GM21737 (cell line): ENCODE measurements around the gene EXOC3L4.

ENCODE experiments used
- ATAC-seq: cut with Tn5 transposase; IDR thresholded peaks from one replicate; pipeline ENCODE4 v1.9.1; 2021; ENCODE audit warnings: mild to moderate bottlenecking, moderate library complexity; ENCODE audit not compliant: unreplicated experiment

The EXOC3L4 gene

DNA sequence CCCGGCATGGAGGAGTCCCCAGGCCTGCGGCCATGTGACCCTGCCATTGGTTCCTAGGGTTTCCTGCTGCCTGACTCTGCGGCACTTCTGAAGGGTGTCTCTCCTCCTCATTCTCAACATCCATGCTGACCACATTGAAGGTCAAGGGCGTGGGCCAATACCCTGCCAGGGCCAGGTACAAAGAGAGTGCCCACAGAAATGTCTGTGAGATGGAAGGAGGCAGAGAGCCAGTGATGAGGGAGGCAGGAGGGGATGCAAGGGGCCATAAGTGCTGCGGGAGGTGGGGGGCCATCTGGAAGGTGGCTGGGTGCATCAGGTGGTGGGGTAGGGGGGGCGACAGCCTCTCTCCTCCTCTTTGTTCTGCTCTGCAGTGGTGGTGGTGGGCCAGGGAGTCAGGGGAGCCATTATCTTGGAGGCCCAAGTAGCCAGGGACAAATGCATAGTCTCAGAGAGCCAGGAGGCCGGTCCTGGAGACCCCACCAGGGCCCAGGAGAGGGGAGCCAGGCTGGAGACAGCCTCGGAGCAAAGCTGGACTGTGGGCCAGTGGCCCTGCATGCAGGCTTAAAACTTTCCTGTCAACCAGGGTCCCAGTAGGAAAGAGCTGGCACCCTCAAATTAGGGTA is 24.2 kb upstream of the EXOC3L4 start:
- ATAC-seq, result no peak

DNA sequence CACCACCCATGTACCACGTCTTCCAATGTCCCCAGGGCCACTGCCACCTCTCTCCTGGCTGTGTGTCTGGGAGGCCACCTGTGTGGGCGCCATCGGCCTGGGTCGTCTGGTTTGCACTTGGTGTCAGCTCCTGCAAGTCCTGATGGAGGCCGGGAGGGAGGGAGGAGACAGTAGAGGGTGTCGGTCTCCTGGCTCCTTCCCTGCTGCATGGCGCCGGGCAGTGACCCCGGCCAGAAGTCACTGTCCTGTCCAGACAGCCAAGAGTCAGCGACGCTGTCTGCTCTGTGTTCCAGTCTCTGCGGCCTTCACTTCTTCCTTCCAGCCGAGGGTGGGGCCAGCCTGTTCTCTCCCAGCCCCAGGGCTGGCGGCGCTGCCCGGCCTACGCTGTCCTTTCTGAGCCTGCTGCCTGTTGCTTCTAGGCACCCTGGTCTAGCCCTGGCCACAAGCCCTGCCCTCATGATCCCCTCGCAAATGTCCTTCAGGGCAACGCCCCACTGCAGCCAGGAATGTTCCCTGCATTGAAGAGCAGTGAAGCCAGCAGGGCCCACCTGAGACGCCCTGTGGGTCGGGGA is 23.5 kb upstream of the EXOC3L4 start:
- no peak for ATAC-seq

DNA sequence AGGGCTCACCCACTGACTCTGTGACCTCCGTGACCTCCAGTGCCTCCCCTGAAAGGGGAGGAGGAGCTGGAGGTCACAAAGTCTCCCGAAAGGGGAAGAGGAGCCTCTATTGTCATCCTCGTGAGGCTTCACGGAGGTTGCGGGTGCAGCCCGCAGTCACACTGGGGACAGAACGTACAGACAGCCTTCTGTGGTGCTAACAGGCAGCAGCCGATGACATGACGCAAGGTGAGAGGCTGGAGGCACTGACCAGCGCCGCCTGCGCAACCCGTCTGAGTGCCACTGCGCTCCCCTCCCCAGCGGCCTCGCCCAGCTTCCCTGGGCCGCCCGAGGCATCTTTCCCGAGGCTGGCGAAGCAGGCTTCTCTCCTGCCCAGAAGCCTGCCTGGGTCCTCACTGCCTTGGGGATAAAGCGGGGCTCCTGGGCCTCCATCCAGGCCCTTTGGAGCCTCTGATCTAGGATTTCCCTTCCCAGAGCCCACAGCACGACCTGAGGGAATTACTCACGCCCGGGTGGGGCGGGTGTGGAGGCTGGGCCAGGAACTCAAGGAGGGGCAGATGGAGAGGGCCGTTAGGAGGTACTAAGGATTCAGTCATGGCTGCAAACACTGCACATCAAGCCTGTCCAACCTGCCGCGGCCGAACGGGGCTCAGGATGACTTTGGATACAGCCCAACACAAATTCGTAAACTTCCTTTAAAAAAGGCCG is 22.8 kb upstream of the EXOC3L4 start:
- no peak for ATAC-seq

DNA sequence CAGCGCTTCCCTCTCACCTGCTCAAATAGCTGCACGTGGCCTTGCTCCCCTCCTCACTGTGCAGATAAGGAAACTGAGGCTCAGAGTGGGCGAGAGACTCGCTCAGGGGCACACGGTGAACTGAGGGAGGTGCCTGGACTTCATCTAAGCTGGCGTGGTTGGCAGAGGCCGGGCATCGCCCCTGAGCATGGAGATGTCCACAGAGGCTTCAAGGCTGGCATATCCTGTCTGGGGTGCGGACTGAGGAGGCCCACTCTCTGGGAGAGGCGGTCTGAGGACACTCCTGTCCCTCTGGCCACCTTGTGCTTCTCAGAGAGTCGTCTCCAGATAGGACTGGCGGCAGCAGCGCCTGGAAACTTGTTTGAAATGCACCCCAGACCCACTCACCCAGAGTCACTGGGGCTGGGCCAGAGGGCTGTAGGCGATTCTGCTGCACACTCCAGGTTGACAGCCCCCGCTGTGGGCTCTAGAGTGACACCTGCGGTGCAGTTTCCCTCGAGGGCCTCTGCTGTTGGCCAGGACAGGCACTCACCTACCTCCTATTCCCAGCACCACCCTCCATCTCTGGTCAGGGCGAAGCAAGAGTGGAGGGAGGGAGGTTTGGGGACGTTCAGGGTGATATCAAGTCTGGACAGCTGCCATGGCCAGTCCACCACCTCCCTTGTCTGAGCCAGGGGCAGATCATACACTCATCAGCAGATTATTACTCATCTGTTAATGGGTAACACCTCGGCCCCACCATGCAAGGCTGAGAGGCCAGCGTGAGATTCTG is 21.7 kb upstream of the EXOC3L4 start:
- no peak for ATAC-seq

DNA sequence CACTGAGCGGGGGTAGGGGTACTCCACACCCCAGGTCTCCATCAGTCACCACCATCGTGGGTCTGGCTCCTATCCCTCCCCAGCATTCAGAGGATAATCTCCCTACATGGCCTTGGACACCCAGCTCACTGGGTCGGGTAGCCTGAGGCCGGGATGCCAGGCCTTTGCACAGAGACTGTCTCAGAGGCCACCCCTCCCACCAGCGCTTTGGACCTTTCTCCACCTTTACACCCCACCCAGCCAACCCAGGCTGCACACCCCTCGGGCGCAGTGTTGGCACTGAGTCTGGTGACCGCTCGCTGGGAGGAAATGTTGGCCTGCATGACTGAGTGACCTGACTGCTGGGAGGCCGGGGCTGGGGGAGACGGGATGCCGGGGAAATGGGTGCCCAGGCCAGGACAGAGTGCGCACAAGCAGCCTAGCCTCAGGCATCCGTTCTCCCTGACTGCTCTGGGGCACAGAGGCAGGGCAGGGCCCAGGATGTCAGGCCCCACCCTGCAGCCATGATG is 21.1 kb upstream of the EXOC3L4 start:
- ATAC-seq, result no peak

DNA sequence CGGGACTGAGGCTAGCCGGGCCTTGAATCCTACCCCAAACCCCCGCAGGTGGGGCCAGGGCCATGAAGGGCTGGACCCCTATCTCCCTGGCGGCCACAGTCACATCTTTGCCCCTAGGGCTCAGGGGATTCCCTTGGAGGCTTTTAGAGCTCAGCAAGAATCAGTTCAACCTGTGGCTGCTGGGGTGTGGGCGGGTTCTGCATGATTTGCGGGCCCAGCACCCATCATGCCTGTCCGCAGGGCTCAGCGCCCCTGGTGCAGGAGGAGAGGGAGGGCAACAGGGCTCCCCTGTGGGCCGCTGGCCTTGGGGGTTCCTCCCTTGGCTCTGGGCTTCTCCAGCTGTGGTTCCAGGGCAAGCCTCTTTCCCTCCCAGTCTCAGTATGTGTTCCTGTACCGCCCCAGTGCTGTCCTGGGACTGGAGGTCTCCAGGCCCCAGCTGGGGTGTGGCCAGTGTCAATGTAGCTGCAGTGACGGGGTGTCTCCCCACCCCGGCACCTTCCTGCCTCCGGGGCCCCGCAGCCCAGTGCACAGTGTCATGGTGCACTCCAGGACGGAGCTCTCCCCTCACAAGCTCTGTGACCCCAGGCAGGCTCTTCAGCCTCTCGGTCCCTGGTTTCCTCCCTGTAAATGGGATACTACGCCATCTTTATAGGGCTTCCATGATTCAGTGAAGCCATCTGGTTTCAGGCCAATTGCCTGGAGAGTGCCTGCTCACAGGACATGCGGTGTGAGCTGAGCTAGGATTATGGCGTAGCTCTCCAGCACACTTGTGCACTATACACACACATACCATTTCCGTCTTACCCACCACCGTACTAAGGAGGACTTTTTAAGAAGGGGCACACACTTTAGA is 20.4 kb upstream of the EXOC3L4 start:
- ATAC-seq, result no peak

DNA sequence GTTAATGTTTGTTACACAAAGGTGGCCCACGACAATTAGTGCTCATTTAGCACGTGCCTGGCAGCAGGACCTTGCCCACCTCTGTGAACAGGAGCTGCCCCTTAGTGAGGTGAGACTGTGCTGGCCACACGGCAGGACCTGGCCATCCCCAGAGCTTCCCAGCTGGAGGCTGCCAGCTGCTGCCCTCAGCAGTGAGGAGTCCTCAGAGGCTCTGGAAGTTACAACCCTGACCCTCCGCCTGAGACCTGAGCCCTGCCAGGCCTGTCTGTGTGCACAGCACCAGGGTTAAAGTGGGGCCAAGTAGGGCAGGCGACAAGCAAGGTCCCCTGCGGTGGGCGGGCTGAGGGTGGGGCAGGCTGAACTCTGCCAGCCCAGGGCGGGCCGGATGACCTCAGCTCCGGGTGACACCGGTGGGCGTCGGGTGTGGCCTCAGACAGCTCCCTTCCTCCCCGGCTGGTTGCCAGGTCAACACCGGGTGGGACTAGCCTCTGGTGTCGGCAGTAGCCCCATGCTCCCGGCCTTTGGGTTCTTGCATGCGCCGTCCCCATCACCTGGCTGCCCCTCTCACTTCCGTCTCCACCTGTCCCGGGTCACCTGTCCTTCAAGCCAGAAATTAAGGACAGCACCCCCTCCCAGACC is 19.7 kb upstream of the EXOC3L4 start:
- ATAC-seq, result no peak

DNA sequence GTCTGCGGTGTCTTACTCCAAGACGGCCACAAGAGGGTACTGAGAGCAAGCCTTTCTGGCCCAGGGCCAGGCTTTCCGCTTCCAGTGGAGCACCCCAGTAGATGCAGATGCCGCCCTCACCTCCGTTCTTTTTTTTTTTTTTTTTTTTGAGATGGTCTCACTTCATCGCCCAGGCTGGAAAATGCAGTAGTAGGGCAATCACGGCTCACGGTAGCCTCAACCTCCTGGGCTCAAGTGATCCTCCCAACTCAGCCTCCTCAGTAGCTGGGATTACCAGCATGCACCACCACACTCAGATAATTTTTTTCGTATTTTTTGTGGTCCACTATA is 16.1 kb upstream of the EXOC3L4 start:
- ATAC-seq, result peak; percentile 42

DNA sequence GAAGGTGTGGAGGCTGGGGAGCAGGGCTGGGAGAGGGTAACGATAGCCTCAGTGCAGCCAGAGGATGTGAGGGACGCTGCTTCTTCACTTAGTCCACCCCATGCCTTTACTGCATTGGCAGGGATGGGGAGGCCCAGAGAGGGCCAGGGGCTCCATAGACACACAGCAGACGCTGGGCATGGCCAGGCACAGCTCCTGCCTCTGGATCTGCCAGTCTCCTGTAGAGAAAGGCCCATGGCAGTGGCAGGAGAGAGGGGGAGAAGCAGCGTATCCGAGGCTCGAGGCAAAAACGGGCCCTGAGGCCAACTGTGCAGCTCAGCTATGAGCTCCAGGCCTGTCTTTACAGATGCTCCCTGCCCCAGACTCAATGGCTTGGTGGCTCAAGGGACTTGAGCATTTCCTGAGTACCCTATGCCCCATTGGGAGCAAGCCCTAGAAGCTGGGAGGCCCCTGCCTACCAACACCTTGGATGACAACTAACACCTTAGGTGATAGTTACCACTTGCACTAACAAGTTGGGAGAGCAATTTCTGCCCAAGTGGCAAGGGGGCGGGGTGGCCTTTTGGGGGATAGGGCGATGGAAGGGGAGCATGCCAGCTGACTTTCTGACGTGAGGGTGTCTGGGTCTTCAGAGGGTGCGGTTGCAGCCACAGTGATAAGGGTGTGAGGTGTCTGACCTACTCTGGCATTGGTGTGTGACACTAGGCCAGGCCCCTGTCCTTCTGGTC is 15.5 kb upstream of the EXOC3L4 start:
- ATAC-seq, result no peak

DNA sequence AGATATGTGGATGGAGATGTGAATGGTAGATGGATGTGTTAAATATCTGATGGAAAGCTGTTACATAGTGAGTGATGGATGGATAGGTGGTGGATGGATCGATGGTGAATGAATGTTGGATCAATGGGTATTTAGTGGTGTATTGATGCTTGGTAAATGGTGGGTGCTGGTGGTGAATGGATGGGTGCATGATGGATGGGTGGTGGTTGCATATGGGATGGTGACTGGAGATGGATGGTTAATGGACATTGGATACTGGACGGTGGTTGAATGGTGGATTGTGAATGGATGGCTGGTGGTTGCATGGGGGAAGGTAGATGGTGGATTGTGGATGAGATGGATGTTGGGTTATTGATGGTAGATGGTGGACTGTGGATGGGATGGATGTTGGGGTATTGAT is 12.6 kb upstream of the EXOC3L4 start:
- no peak for ATAC-seq

DNA sequence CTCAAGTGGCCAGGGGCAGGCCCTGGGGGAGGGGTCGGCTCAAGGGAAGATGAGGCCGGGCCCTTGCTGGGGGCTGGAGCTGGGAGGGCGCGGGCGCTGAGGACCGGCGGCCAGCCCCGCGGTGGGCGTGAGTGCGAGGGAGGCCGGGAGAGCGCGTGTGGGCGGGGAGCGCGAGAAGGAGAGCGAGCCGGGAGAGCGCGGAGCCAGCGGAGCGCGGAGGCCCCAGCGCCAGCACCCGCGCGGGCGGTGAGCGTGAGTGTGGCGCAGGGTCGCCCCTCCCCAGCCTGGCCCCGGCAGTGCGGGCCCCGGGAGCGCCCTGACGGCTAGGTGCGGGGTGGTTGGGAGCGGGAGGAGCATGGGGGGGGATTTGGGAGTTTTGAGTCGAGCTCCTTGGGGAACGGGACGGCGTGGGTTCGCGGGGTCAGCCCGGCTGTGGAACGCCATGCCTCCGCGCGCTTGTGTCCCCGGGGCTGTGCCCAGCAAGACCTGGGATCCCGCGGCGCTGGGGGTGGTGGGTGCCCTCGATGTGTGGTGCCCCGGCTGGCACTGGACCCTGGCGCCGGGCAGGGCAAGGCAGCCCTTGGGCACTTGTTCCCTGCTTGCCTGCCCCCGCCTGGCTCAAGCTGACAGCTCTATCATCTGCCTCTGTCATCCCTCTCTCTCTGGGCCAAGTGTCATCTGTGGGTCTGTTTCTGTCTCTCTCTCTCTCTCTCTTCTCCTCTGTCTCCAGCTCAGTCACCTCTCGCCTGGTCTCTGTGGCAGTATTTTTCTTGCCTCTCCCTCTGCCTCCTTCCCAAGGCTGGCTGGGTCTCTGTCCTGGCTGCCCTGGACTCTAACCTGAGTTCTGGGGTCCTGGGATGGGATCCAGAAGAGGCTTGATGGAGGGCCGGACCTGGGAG is 10.3 kb upstream of the EXOC3L4 start, which contains the start of gene LBHD2:
LBHD2 (plus strand) TSS at position 190 of the 899 bp plus-strand sequence. CDS start 1,803 bp downstream, outside the sequence.
- ATAC-seq, result no peak

DNA sequence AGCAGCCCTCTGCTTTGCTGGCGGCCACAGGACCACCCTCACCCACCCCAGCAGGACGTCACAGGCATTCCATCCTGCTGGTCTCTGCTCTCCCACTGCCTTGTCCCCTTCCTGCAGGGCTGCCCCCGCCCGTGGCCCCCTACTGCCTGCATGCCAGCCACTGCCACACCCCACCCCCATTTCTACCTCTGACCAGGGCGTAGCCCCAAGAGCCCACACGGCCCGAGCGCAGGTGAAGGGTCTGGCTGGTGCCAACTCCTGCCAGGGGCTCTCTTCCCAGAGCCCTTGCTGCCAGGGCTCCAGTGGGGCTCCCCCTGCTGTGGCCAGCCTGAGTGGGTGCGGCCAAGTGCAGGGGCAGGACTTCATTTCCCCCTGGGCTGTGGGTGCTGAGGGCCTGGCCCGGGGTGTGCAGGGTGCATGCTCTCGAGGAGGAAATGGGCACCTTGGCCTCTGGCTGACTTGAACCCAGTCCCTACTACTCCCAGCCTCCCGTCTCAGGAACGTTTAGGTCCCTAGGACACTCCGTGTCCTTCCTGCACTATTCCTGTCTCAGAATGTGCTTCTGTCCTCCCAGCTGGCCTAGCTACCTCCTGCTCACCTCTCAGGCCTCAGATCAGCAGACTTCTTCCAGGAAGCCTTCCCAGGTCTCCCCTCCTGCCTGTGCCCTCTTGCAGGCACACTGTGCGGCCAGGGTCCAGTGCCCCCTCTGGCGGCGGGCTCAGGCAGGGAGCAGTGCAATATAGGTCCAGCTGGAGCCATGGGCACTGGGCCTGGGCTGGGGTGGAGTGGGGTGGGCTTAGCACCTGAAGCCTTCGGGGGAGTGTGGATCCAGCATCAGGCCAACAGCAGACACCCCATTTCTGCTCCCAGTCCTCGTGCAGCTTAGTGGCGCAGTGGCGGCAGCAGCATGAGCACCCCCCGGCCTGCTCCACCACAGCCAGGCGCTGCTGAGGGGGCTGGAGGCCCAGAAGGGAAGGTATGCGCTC is 9.1 kb upstream of the EXOC3L4 start:
- ATAC-seq, result no peak

DNA sequence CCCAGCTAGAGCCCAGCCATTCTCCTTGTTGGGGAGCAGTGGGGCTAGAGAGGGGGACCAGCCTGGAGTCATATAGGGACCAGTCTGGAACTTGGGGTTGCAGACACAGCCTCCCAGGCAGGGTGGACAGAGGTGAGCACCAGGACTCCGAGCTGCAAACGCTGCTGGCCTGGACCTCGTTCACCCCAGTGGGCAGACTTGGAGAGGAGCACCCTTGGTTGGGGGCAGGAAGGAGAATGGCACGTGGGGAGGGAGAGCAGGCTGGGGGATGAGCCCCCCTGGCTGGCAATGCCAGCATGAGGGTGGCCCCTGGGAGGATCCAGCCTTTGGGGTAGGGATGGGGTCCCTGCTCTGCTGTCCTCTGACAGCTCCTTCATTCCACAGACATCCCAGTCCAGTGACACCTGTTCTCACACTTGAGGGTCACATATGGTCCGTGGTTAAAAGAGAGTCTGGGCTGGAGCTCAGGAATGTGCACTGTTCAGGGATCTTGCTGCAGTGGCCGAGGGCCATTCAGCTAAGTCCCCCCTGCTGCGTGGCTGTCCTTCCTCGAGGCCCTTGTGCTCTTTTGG is 7.7 kb upstream of the EXOC3L4 start:
- ATAC-seq, result no peak

DNA sequence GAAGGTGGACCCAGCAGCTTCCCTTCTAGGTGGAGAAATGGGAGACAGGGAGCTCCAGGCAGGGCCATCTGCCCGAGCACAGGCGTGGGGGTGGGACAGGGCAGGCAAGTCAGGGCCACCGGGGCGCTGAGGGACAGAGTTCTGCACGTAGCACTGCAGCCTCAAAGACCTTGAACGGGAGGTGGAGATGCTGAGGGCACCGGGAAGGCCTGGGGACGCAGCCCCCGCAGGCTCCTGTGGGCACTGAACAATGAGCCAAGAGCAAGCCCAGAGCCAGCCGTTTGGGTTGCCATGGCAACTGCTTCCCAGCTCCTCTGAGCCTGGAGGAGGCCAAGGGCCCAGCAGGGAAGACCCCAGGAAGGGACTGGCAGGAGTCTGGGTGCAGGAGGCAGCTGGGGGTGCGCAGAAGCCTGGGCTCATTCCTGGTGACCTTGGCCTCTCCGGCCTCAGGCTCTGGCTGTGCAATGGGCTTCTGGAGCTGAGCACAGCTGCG is 7.1 kb upstream of the EXOC3L4 start:
- ATAC-seq, result no peak

DNA sequence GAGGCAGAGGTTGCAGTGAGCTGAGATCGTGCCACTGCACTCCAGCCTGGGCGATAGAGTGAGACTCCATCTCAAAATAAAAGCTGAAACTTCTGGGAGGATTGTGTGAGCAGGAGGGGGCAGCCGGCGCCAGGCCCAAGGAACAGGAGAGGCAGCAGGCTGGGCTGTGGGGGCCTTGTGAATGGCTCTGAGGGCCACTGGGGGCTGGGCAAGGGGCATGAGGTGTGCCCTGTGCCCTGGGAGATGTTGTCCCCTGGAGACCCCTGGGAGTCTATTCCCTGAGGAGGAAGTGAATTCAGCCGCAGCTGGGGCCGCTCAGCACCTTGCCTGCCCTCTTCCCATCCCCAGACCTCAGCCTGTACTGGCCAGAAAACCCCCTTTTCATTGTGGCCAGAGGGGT is 5.6 kb upstream of the EXOC3L4 start:
- ATAC-seq, result no peak

DNA sequence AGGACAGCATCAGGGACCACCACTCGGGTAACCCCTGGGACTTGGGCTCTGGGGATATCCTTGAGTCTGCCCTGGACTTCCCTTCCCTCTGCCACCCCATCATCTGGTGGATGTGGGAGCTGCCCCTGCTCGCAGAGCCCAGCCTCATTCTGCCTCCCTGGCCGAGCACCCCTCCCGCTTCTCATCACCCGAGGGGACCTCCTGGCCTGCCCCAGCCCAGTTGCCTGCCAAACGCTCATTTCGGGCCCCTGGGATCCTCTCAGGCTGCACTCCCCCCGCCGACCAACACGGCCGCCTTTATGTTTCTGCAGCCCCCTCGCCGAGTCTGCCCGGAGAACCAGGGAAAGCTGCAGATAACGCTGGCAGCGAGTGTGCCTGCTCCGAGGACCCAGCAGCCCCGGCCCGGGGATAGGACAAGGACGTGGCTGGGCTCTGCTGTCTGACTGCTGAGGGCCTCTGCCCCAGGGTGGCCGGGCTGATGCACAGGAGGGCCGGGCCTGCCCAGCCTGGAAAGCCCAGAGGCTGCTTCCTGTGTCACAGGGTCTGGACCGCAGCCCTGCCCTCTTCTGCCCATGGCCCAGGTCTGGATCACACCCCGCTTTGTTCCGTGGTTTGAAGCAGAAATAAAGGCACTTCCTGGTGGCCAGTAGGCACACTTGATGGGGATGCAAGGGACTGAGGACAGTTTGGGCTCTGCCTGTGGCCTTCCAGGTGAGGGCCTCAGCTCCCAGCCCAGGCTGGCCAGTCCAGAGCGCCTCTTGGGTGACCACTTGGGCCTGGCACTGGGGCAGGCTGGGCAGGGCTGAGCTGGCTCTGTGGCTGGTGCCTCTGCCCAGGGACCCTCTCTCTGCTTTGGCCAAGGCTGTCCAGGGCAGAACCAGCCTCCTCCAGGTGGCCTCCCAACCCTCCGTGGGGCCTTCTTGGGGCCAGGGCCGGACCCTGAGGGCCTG is 4.9 kb upstream of the EXOC3L4 start:
- ATAC-seq, result no peak
